AG04450 (cell line): ENCODE data around the gene NPC2. TPM values are rescaled to one million over a fixed set of nuclear protein-coding genes. Genes with fewer than 3 reads are reported as not detected.

ENCODE experiments used
- CTCF ChIA-PET: fragments of 300-600, 350-600 bp; formaldehyde crosslinking; extraction: SDS; loops from one replicate; lab custom pipeline; 2022; ENCODE audit warnings: antibody characterized with exemption, inconsistent platforms; lab: Charles Lee
- POLR2A ChIA-PET: fragments of 350-600 bp; formaldehyde crosslinking; extraction: SDS; loops from one replicate; lab custom pipeline; 2021; ENCODE audit warnings: antibody characterized with exemption, inconsistent platforms; lab: Yijun Ruan, JAX
- DNase-seq: peaks from one replicate; pipeline ENCODE4 v3.0.0-alpha.2; 2011; ENCODE audit warnings: low read depth, low spot score
- H3K27ac ChIP-seq: one replicate; pipeline ENCODE4 v1.5.1; 2012; ENCODE audit warnings: low read depth, low read length, control low read depth
- H3K27me3 ChIP-seq: one replicate; pipeline ENCODE4 v1.6.0; 2012; ENCODE audit warnings: low read length; ENCODE audit not compliant: control insufficient read depth, insufficient read depth
- H3K4me3 ChIP-seq: 2 replicates; pipeline ENCODE4 v1.5.1; 2011; ENCODE audit warnings: mild to moderate bottlenecking, low read depth, low read length, control low read depth
- H3K9me3 ChIP-seq: 2 replicates; pipeline ENCODE4 v1.5.1; 2012; ENCODE audit warnings: low read length; ENCODE audit not compliant: control insufficient read depth, insufficient read depth
- CTCF ChIP-seq: IDR thresholded peaks from 2 replicates; pipeline ENCODE4 v1.5.1; 2011; ENCODE audit warnings: low read depth, low read length, control low read depth, inconsistent platforms
- polyA plus RNA-seq: library from polyadenylated mRNA; depleted of rRNA; stranded (reverse); fragments of >200 nt; gene quantifications from 2 replicates; pipeline ENCODE4 v1.2.3, GENCODE V29; 2011; rRNA removed

NPC2 gene
- polyA plus RNA-seq, 1 experiment: 197 TPM

GRCh38 chr14:74438351-74438915 is 54.7 kb downstream of the NPC2 start:
- Histone ChIP-seq H3K27me3 (peaks cover 19% of the 10 kb centered on the region), H3K4me3 (no peak overlapping the region), H3K9me3 (no peaks in the 10 kb centered on the region), H3K27ac (no peak overlapping the region)
- TF ChIP-seq CTCF: no peak
- POLR2A ChIA-PET: no interaction called here
- no peak for DNase-seq
- CTCF ChIA-PET: no interaction called here

- H3K4me3 ChIP-seq: no peak overlapping the region
- H3K27me3 ChIP-seq: peaks cover 19% of the 10 kb centered on the region
- no peaks in the 10 kb centered on the region for H3K9me3 ChIP-seq
- DNase-seq: no peak
- CTCF ChIA-PET: interaction anchor here (0.6 kb wide), 1 partner anchor 87 kb away, joined by 5 read pairs; no protein-coding TSS in a partner anchor
- POLR2A ChIA-PET: no interaction called here
- no peak overlapping the region for H3K27ac ChIP-seq
- TF ChIP-seq CTCF: no peak
These were observed 55.5 kb downstream of the NPC2 start for GRCh38 chr14:74437496-74438053.

GRCh38 chr14:74434294-74434693 is 58.8 kb downstream of the NPC2 start:
- Histone ChIP-seq H3K9me3 (no peaks in the 10 kb centered on the region), H3K27me3 (peaks cover 16% of the 10 kb centered on the region), H3K4me3 (no peak overlapping the region), H3K27ac (no peak overlapping the region)
- CTCF ChIA-PET: no interaction called here
- DNase-seq: no peak
- TF ChIP-seq CTCF: no peak
- POLR2A ChIA-PET: interaction anchor here (0.6 kb wide), 1 partner anchor 91 kb away, joined by 3 read pairs; no protein-coding TSS in a partner anchor

- peaks cover 22% of the 10 kb centered on the region for H3K27me3 ChIP-seq
- H3K27ac ChIP-seq: no peak overlapping the region
- DNase-seq: no peak
- no peak overlapping the region for H3K4me3 ChIP-seq
- no peaks in the 10 kb centered on the region for H3K9me3 ChIP-seq
- CTCF ChIA-PET: no interaction called here
- POLR2A ChIA-PET: no interaction called here
- TF ChIP-seq CTCF: no peak
These were observed 63.1 kb downstream of the NPC2 start for GRCh38 chr14:74429991-74430390.

Other genes starting within 250 kb of the NPC2 start
- 13.3 and 14.7 TPM in 2 replicates for gene ABCD4, start 190.4 kb downstream of the NPC2 start, polyA plus RNA-seq
- gene VRTN, start 144.8 kb downstream of the NPC2 start, polyA plus RNA-seq: not detected in 2 replicates
- not detected in 2 replicates for gene SYNDIG1L, start 67.1 kb downstream of the NPC2 start, polyA plus RNA-seq
- 28.2 and 45.6 TPM in 2 replicates for gene ISCA2, start 460 bp upstream of the NPC2 start, polyA plus RNA-seq
- 44.3 and 61.8 TPM in 2 replicates for gene LTBP2, start 118.9 kb upstream of the NPC2 start, polyA plus RNA-seq
- 51.8 and 55.3 TPM in 2 replicates for gene AREL1, start 219.8 kb upstream of the NPC2 start, polyA plus RNA-seq
- 61.3 and 78.5 TPM in 2 replicates for gene FCF1, start 219.8 kb upstream of the NPC2 start, polyA plus RNA-seq